BLaER1 (cell line): Measurements from ENCODE around the gene NGFR.
A peak's percentile ranks its signal among the peaks of the same experiment; 100 is the strongest.

ENCODE experiments used
- H3K27ac ChIP-seq: shearing (Covaris generic); formaldehyde crosslinking; 2 replicates; pipeline ENCODE4 v1.8.1; 2022
- H3K27me3 ChIP-seq: shearing (Covaris generic); formaldehyde crosslinking; 2 replicates; pipeline ENCODE4 v1.8.1; 2022
- H3K36me3 ChIP-seq: shearing (Covaris generic); formaldehyde crosslinking; 2 replicates; pipeline ENCODE4 v1.8.1; 2022
- H3K4me1 ChIP-seq: shearing (Covaris generic); formaldehyde crosslinking; 2 replicates; pipeline ENCODE4 v1.8.1; 2022
- H3K4me2 ChIP-seq: shearing (Covaris generic); formaldehyde crosslinking; 2 replicates; pipeline ENCODE4 v1.8.1; 2022
- H3K4me3 ChIP-seq: shearing (Covaris generic); formaldehyde crosslinking; 2 replicates; pipeline ENCODE4 v1.8.1; 2022
- H3K9ac ChIP-seq: shearing (Covaris generic); formaldehyde crosslinking; 2 replicates; pipeline ENCODE4 v1.8.1; 2022
- H3K9me3 ChIP-seq: shearing (Covaris generic); formaldehyde crosslinking; 2 replicates; pipeline ENCODE4 v1.8.1; 2022
- H4K20me1 ChIP-seq: shearing (Covaris generic); formaldehyde crosslinking; 2 replicates; pipeline ENCODE4 v1.8.1; 2022
- Cebpa-rat ChIP-seq: shearing (Covaris generic); IDR thresholded peaks from 2 replicates; pipeline ENCODE4 v1.8.1; 2022

NGFR gene

GRCh38 chr17:49494986-49495841 is at the start of gene NGFR:
TSS of gene NGFR (plus strand) at chr17:49495293. CDS start at chr17:49495418, 125 bp downstream.
- Histone ChIP-seq H3K9me3 (no peaks in the 10 kb centered on the region), H3K36me3 (no peaks in the 10 kb centered on the region), H3K27ac (no peak within 1 kb of the TSS), H3K4me1 (peaks cover 45% of the 10 kb centered on the region), H3K9ac (peak within 1 kb of the TSS; percentile 65), H3K4me2 (peak within 1 kb of the TSS; percentile 100), H3K27me3 (peaks cover 46% of the 10 kb centered on the region), H4K20me1 (peaks cover 41% of the 10 kb centered on the region), H3K4me3 (peak within 1 kb of the TSS; percentile 72)
- TF ChIP-seq Cebpa-rat = no peak

GRCh38 chr17:49445591-49445990 is 49.5 kb upstream of the NGFR start:
- no peaks in the 10 kb centered on the region for H4K20me1 ChIP-seq
- no peak overlapping the region for H3K4me3 ChIP-seq
- no peak overlapping the region for H3K4me2 ChIP-seq
- H3K9ac ChIP-seq = no peak overlapping the region
- H3K4me1 ChIP-seq = peaks cover 74% of the 10 kb centered on the region
- 0 out of 2 replicates have a peak, but pooled peaks cover 9% of the 10 kb centered on the region for H3K9me3 ChIP-seq
- TF ChIP-seq Cebpa-rat = no peak
- H3K27ac ChIP-seq = no peak overlapping the region
- H3K36me3 ChIP-seq = no peaks in the 10 kb centered on the region
- no peaks in the 10 kb centered on the region for H3K27me3 ChIP-seq

- H3K9me3 ChIP-seq = 0 out of 2 replicates have a peak, but pooled peaks cover 3% of the 10 kb centered on the region
- H3K4me2 ChIP-seq = peak overlapping the region; percentile 84
- H4K20me1 ChIP-seq = no peaks in the 10 kb centered on the region
- H3K36me3 ChIP-seq = no peaks in the 10 kb centered on the region
- peak overlapping the region; percentile 57; the same call in 1 of the 2 replicates for H3K27ac ChIP-seq
- H3K27me3 ChIP-seq = no peaks in the 10 kb centered on the region
- peak overlapping the region; percentile 49; the same call in 1 of the 2 replicates for H3K9ac ChIP-seq
- no peak overlapping the region for H3K4me3 ChIP-seq
- H3K4me1 ChIP-seq = peaks cover 71% of the 10 kb centered on the region
- TF ChIP-seq Cebpa-rat = no peak
Observed at GRCh38 chr17:49447628-49448302, 47.3 kb upstream of the NGFR start.

- no peaks in the 10 kb centered on the region for H4K20me1 ChIP-seq
- no peaks in the 10 kb centered on the region for H3K27me3 ChIP-seq
- H3K4me3 ChIP-seq = no peak overlapping the region
- TF ChIP-seq Cebpa-rat = no peak
- H3K4me2 ChIP-seq = peak overlapping the region; percentile 84
- H3K36me3 ChIP-seq = no peaks in the 10 kb centered on the region
- peak overlapping the region; percentile 69 for H3K27ac ChIP-seq
- H3K9me3 ChIP-seq = no peaks in the 10 kb centered on the region
- peak overlapping the region; percentile 14; the same call in 1 of the 2 replicates for H3K9ac ChIP-seq
- H3K4me1 ChIP-seq = peaks cover 62% of the 10 kb centered on the region
Observed at GRCh38 chr17:49450181-49450580, 44.9 kb upstream of the NGFR start.

GRCh38 chr17:49450735-49451134 is 44.4 kb upstream of the NGFR start:
- no peak for TF ChIP-seq Cebpa-rat
- H3K36me3 ChIP-seq = no peaks in the 10 kb centered on the region
- peak overlapping the region; percentile 84 for H3K4me2 ChIP-seq
- H3K9me3 ChIP-seq = no peaks in the 10 kb centered on the region
- no peaks in the 10 kb centered on the region for H3K27me3 ChIP-seq
- H3K4me3 ChIP-seq = no peak overlapping the region
- peaks cover 59% of the 10 kb centered on the region for H3K4me1 ChIP-seq
- H3K9ac ChIP-seq = peak overlapping the region; percentile 14; the same call in 1 of the 2 replicates
- H4K20me1 ChIP-seq = no peaks in the 10 kb centered on the region
- peak overlapping the region; percentile 69 for H3K27ac ChIP-seq

- H3K4me2 ChIP-seq = peak overlapping the region; percentile 84
- H4K20me1 ChIP-seq = no peaks in the 10 kb centered on the region
- H3K36me3 ChIP-seq = no peaks in the 10 kb centered on the region
- no peaks in the 10 kb centered on the region for H3K27me3 ChIP-seq
- H3K27ac ChIP-seq = 0 out of 2 replicates have a peak overlapping the region, but pooled peaks have one; percentile 69
- H3K9ac ChIP-seq = no peak overlapping the region
- no peak overlapping the region for H3K4me3 ChIP-seq
- no peaks in the 10 kb centered on the region for H3K9me3 ChIP-seq
- TF ChIP-seq Cebpa-rat = no peak
- H3K4me1 ChIP-seq = peaks cover 68% of the 10 kb centered on the region
Observed at GRCh38 chr17:49452201-49452600, 42.9 kb upstream of the NGFR start.

- Histone ChIP-seq H3K36me3 (no peaks in the 10 kb centered on the region), H3K27me3 (peaks cover 4% of the 10 kb centered on the region; the same call in 1 of the 2 replicates), H3K27ac (no peak overlapping the region), H3K4me3 (no peak overlapping the region), H3K4me2 (0 out of 2 replicates have a peak overlapping the region, but pooled peaks have one; percentile 84), H3K9me3 (no peaks in the 10 kb centered on the region), H3K4me1 (peaks cover 63% of the 10 kb centered on the region), H4K20me1 (no peaks in the 10 kb centered on the region), H3K9ac (no peak overlapping the region)
- TF ChIP-seq Cebpa-rat = no peak
Observed at GRCh38 chr17:49452661-49453060, 42.4 kb upstream of the NGFR start.

GRCh38 chr17:49454050-49454449 is 41.0 kb upstream of the NGFR start:
- Histone ChIP-seq H3K9ac (no peak overlapping the region), H3K4me2 (no peak overlapping the region)
- no peak for TF ChIP-seq Cebpa-rat

GRCh38 chr17:49455272-49455861 is 39.7 kb upstream of the NGFR start:
- peaks cover 38% of the 10 kb centered on the region for H3K4me1 ChIP-seq
- no peaks in the 10 kb centered on the region for H3K36me3 ChIP-seq
- H3K9me3 ChIP-seq = no peaks in the 10 kb centered on the region
- H3K4me3 ChIP-seq = no peak overlapping the region
- no peak for TF ChIP-seq Cebpa-rat
- no peak overlapping the region for H3K27ac ChIP-seq
- H3K9ac ChIP-seq = no peak overlapping the region
- no peaks in the 10 kb centered on the region for H4K20me1 ChIP-seq
- peaks cover 16% of the 10 kb centered on the region; the same call in 1 of the 2 replicates for H3K27me3 ChIP-seq
- H3K4me2 ChIP-seq = no peak overlapping the region

More at GRCh38 chr17:49454050-49454449, 41.0 kb upstream of the NGFR start:
- H3K4me1 ChIP-seq = peaks cover 50% of the 10 kb centered on the region
- H3K27ac ChIP-seq = no peak overlapping the region
- H3K4me3 ChIP-seq = no peak overlapping the region
- no peaks in the 10 kb centered on the region for H3K36me3 ChIP-seq
- H3K9me3 ChIP-seq = no peaks in the 10 kb centered on the region
- no peaks in the 10 kb centered on the region for H4K20me1 ChIP-seq
- peaks cover 13% of the 10 kb centered on the region; the same call in 1 of the 2 replicates for H3K27me3 ChIP-seq
